GM10248 (cell line): Measurements from ENCODE around the gene CMTM6.

ENCODE experiments used
- CTCF ChIA-PET: fragments of 300-600 bp; sonication (Branson Sonifier 250); formaldehyde crosslinking; extraction: SDS; loops from one replicate; lab custom pipeline; 2021; ENCODE audit warnings: antibody characterized with exemption; lab: Yijun Ruan, JAX
- POLR2A ChIA-PET: fragments of 350-650 bp; sonication (Branson Sonifier 250); formaldehyde crosslinking; extraction: SDS; loops from one replicate; lab custom pipeline; 2020; ENCODE audit warnings: antibody characterized with exemption; lab: Yijun Ruan, JAX
- DNase-seq: peaks from one replicate; pipeline ENCODE4 v3.0.0; 2012; ENCODE audit errors: extremely low spot score
- TF ChIP-seq, protein P1 (sequence below): IDR thresholded peaks from 2 replicates; pipeline ENCODE4 v1.5.1; 2012; ENCODE audit warnings: mild to moderate bottlenecking, low read depth; ENCODE audit errors: extremely low read depth, missing control alignments, control extremely low read depth

CMTM6 gene

DNA sequence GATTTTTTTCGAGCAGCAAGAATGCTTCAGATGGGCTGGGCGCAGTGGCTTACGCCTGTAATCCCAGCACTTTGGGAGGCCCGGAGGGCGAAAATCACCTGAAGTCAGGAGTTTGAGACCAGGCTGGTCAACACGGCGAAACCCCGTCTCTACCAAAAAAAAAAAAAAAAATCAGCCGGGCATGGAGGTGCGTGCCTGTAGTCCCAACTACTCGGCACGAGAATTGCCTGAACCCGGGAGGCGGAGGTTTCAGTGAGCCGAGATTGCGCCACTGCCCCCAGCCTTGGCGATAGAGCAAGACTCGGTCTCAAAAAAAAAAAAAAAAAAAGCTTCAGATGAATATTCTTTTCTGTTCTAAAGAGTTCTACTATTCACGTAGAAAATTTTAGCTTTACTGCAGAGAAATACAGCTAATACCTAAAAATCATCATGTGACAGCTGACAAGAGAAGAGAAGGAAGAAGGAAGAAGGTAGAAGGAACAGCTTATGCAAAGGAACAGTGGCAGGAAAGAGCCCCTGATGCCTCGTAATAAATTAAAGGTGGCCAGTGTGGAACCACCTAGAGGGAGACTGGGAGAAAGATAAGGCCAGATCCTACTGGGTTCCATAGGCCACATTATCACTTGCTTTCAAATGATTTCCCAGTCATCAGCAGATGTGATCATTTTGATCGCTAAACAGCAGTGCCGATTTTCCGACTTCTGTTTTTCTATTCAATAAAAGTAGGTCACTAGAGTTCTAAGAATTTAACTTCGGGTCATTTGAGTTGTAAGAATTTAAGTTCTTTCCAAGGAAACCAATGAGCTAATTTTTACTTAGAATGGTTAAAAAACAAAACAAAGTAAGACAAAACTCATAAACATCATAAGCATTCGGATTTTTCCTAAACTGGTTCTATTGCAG, 1.5 kb downstream of the CMTM6 start:
- POLR2A ChIA-PET = no interaction called here
- TF ChIP-seq, protein P1, sequence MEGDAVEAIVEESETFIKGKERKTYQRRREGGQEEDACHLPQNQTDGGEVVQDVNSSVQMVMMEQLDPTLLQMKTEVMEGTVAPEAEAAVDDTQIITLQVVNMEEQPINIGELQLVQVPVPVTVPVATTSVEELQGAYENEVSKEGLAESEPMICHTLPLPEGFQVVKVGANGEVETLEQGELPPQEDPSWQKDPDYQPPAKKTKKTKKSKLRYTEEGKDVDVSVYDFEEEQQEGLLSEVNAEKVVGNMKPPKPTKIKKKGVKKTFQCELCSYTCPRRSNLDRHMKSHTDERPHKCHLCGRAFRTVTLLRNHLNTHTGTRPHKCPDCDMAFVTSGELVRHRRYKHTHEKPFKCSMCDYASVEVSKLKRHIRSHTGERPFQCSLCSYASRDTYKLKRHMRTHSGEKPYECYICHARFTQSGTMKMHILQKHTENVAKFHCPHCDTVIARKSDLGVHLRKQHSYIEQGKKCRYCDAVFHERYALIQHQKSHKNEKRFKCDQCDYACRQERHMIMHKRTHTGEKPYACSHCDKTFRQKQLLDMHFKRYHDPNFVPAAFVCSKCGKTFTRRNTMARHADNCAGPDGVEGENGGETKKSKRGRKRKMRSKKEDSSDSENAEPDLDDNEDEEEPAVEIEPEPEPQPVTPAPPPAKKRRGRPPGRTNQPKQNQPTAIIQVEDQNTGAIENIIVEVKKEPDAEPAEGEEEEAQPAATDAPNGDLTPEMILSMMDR = no peak
- CTCF ChIA-PET = interaction anchor here (0.8 to 5.0 kb wide), 4 partner anchors 9 to 124 kb away, joined by 3 to 21 read pairs (median 3); no protein-coding TSS in a partner anchor
- no peak for DNase-seq

- ChIA-PET POLR2A (no interaction called here), CTCF (interaction anchor here (3.2 to 5.0 kb wide), 2 partner anchors 10 to 32 kb away, joined by 21 to 24 read pairs; no protein-coding TSS in a partner anchor)
These were observed 2.4 kb downstream of the CMTM6 start for GRCh38 chr3:32500231-32500630.

GRCh38 chr3:32499585-32499984, 3.1 kb downstream of the CMTM6 start:
- CTCF ChIA-PET = interaction anchor here (1.2 to 5.0 kb wide), 3 partner anchors 11 to 31 kb away, joined by 3 to 24 read pairs (median 21); no protein-coding TSS in a partner anchor
- TF ChIP-seq, protein P1 = no peak

More at GRCh38 chr3:32500231-32500630, 2.4 kb downstream of the CMTM6 start:
- no peak for DNase-seq
- TF ChIP-seq, protein P1 = no peak

GRCh38 chr3:32498992-32499391, 3.7 kb downstream of the CMTM6 start:
- POLR2A ChIA-PET = no interaction called here
- TF ChIP-seq, protein P1 = no peak
- CTCF ChIA-PET = interaction anchor here (1.0 to 5.0 kb wide), 7 partner anchors 11 to 186 kb away, joined by 3 to 24 read pairs (median 4); partner anchors contain the start of gene CNOT10
- no peak for DNase-seq

More at GRCh38 chr3:32499585-32499984, 3.1 kb downstream of the CMTM6 start:
- POLR2A ChIA-PET = no interaction called here
- DNase-seq = no peak

DNA sequence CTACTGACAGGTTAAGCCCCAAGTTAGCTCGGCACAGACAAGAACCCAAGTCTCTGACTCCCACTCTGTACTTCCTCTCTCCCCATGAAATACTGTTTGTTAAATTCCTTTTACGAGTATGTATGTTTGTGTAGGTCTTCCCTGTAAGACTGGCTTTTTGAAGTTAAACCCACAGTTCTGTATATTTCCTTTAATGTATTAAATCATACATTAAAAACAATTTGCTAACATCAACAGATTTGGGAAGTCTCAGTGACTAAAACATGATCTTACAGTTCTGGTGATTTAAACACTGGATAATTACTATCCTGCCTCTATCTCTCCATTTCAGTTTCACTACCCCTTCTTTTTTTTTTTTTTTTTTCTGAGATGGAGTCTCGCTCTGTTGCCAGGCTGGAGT, 4.4 kb downstream of the CMTM6 start:
- no peak for DNase-seq
- TF ChIP-seq, protein P1 = no peak
- CTCF ChIA-PET = interaction anchor here (0.8 to 5.0 kb wide), 10 partner anchors 10 to 187 kb away, joined by 3 to 24 read pairs (median 4); partner anchors contain the start of gene CNOT10
- POLR2A ChIA-PET = no interaction called here

DNA sequence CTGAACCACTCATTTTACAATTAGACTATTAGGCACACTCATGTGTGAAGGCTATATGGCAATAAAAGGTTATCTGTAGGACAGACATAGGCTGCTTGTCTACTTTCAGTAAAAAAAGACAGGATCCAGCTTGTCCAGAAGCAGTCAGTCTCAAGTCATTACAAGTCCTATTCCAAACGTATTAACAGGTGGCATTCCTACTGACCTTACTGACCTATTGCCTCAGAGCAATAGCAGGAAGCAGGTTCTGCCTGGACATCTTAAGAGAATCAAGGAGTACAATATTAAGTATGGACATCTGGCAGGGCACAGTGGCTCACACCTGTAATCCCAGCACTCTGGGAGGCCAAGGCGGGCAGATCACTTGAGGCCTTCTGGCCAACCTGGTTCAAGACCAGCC, 7.0 kb downstream of the CMTM6 start:
- ChIA-PET CTCF (interaction anchor here (1.0 to 2.5 kb wide), 10 partner anchors 9 to 120 kb away, joined by 3 to 9 read pairs (median 4); no protein-coding TSS in a partner anchor), POLR2A (no interaction called here)
- TF ChIP-seq, protein P1 = no peak
- DNase-seq = no peak
